Activated CD4-positive, alpha-beta T cell treated with anti-CD3 and anti-CD28 coated beads for 36 hours (primary cell): ENCODE measurements around the gene PSAP. TPM values are rescaled to one million over a fixed set of nuclear protein-coding genes. Genes with fewer than 3 reads are reported as not detected.

Experiments
- ATAC-seq: fragments of 200-7000 bp; cut with Tn5 transposase; one replicate; pipeline ENCODE4 v1.10.0; 2021; ENCODE audit warnings: mild to moderate bottlenecking, moderate library complexity
- CTCF ChIA-PET: fragments of 350-600 bp; sonication (Branson Sonifier 250); formaldehyde crosslinking; loops from one replicate; lab custom pipeline; 2021; ENCODE audit warnings: antibody characterized with exemption; lab: Charles Lee
- POLR2A ChIA-PET: fragments of 350-600 bp; sonication (Branson Sonifier 250); formaldehyde crosslinking; loops from one replicate; lab custom pipeline; 2021; ENCODE audit warnings: antibody characterized with exemption, inconsistent platforms; lab: Charles Lee
- DNase-seq: peaks from one replicate; pipeline ENCODE4 v3.0.0-alpha.2; 2020
- H3K27ac Mint-ChIP-seq: one replicate; pipeline ENCODE4 v1.8.0; 2021; ENCODE audit warnings: mixed read lengths
- H3K27me3 Mint-ChIP-seq: one replicate; pipeline ENCODE4 v1.8.0; 2021; ENCODE audit warnings: mixed read lengths
- H3K36me3 Mint-ChIP-seq: one replicate; pipeline ENCODE4 v1.8.0; 2021; ENCODE audit warnings: low read depth, mixed read lengths
- H3K4me1 Mint-ChIP-seq: one replicate; pipeline ENCODE4 v1.8.0; 2021; ENCODE audit warnings: mixed read lengths
- H3K4me3 Mint-ChIP-seq: one replicate; pipeline ENCODE4 v1.8.0; 2021; ENCODE audit warnings: mild to moderate bottlenecking, moderate library complexity, mixed read lengths
- H3K9me3 Mint-ChIP-seq: one replicate; pipeline ENCODE4 v1.8.0; 2021; ENCODE audit warnings: low read depth, mixed read lengths
- intact Hi-C, 2 experiments: fragments of 100-400 bp; cut with DNase I in 1 of 2; cut with micrococcal nuclease in 1 of 2; formaldehyde crosslinking; loops; one replicate each; pipeline versions ENCODE4 v1.14.2 to v1.15.1; 2022 to 2024; cut with DNase I, micrococcal nuclease
- microRNA-seq: library from miRNA; unstranded; fragments of <30 nt; microRNA quantifications from one replicate; pipeline ENCODE4 v1.2.0, GENCODE V29; 2021; ENCODE audit warnings: borderline replicate concordance
- total RNA-seq, 2 experiments: library from RNA; stranded (reverse); gene quantifications; one replicate each; pipeline ENCODE4 v1.2.3, GENCODE V29; 2021

The PSAP gene
- total RNA-seq, 2 experiments from 2014 or later: 100 to 109 TPM

GRCh38 chr10:71771204-71771603, 79.8 kb downstream of the PSAP start:
- no peaks in the 10 kb centered on the region for H3K27me3 Mint-ChIP-seq
- ATAC-seq (no peak), DNase-seq (no peak)
- intact Hi-C loops: loop anchor here in 1 of 2 experiments (5.0 to 10.0 kb wide), 2 partner anchors 446 to 524 kb away; partner anchors contain the start of genes ANAPC16 and ASCC1
- H3K27ac Mint-ChIP-seq: peak overlapping the region; percentile 97
- peaks cover 73% of the 10 kb centered on the region for H3K4me1 Mint-ChIP-seq
- H3K4me3 Mint-ChIP-seq: peak overlapping the region; percentile 92
- ChIA-PET CTCF (interaction anchor here (0.7 to 7.7 kb wide), 7 partner anchors 14 to 101 kb away, joined by 3 to 54 read pairs (median 6); no protein-coding TSS in a partner anchor), POLR2A (no interaction called here)
- no peaks in the 10 kb centered on the region for H3K9me3 Mint-ChIP-seq
- peaks cover 50% of the 10 kb centered on the region for H3K36me3 Mint-ChIP-seq

- POLR2A ChIA-PET: no interaction called here
- H3K27ac Mint-ChIP-seq: peak overlapping the region; percentile 97
- no peaks in the 10 kb centered on the region for H3K9me3 Mint-ChIP-seq
- intact Hi-C loops: loop anchor here in 1 of 2 experiments (5.0 to 10.0 kb wide), 2 partner anchors 447 to 524 kb away; partner anchors contain the start of genes ANAPC16 and ASCC1
- peaks cover 53% of the 10 kb centered on the region for H3K36me3 Mint-ChIP-seq
- ATAC-seq (no peak), DNase-seq (no peak)
- H3K27me3 Mint-ChIP-seq: no peaks in the 10 kb centered on the region
- H3K4me3 Mint-ChIP-seq: peak overlapping the region; percentile 92
- CTCF ChIA-PET: interaction anchor here (0.7 to 7.7 kb wide), 4 partner anchors 14 to 101 kb away, joined by 3 to 54 read pairs (median 22); no protein-coding TSS in a partner anchor
- H3K4me1 Mint-ChIP-seq: peaks cover 72% of the 10 kb centered on the region
These were observed 80.3 kb downstream of the PSAP start for GRCh38 chr10:71770789-71771188.

- POLR2A ChIA-PET: no interaction called here
- ATAC-seq (no peak), DNase-seq (no peak)
- H3K27me3 Mint-ChIP-seq: no peaks in the 10 kb centered on the region
- no peaks in the 10 kb centered on the region for H3K9me3 Mint-ChIP-seq
- H3K4me3 Mint-ChIP-seq: peak overlapping the region; percentile 92
- H3K36me3 Mint-ChIP-seq: peaks cover 56% of the 10 kb centered on the region
- CTCF ChIA-PET: interaction anchor here (1.2 to 7.7 kb wide), 4 partner anchors 14 to 73 kb away, joined by 4 to 54 read pairs (median 24); no protein-coding TSS in a partner anchor
- intact Hi-C loops: loop anchor here in 1 of 2 experiments (5.0 to 10.0 kb wide), 2 partner anchors 447 to 525 kb away; partner anchors contain the start of genes ANAPC16 and ASCC1
- peaks cover 72% of the 10 kb centered on the region for H3K4me1 Mint-ChIP-seq
- H3K27ac Mint-ChIP-seq: peak overlapping the region; percentile 97
These were observed 80.8 kb downstream of the PSAP start for GRCh38 chr10:71770255-71770654.

GRCh38 chr10:71769279-71769823, 81.7 kb downstream of the PSAP start:
- no peaks in the 10 kb centered on the region for H3K9me3 Mint-ChIP-seq
- H3K27me3 Mint-ChIP-seq: no peaks in the 10 kb centered on the region
- intact Hi-C loops: loop anchor here (1.0 to 5.0 kb wide), 6 partner anchors 12 to 553 kb away; partner anchors contain the start of gene PSAP (in 1 of the 2)
- peak overlapping the region; percentile 92 for H3K4me3 Mint-ChIP-seq
- no peak for DNase-seq
- H3K36me3 Mint-ChIP-seq: peaks cover 60% of the 10 kb centered on the region
- CTCF ChIA-PET: interaction anchor here (0.6 to 7.7 kb wide), 12 partner anchors 13 to 1623 kb away, joined by 3 to 54 read pairs (median 4); partner anchors contain the start of gene TYSND1
- peak overlapping the region; percentile 97 for H3K27ac Mint-ChIP-seq
- H3K4me1 Mint-ChIP-seq: peaks cover 76% of the 10 kb centered on the region
- peak; percentile 4 for ATAC-seq
- POLR2A ChIA-PET: interaction anchor here (0.7 to 1.9 kb wide), 6 partner anchors 12 to 63 kb away, joined by 3 to 14 read pairs (median 5); no protein-coding TSS in a partner anchor

- no peak for ATAC-seq
- no peak for DNase-seq
- Mint-ChIP-seq H3K27ac (peak overlapping the region; percentile 92), H3K4me3 (peak overlapping the region; percentile 56), H3K4me1 (peaks cover 81% of the 10 kb centered on the region), H3K9me3 (no peaks in the 10 kb centered on the region), H3K36me3 (peaks cover 65% of the 10 kb centered on the region), H3K27me3 (no peaks in the 10 kb centered on the region)
- CTCF ChIA-PET: interaction anchor here (0.6 to 6.5 kb wide), 9 partner anchors 11 to 308 kb away, joined by 3 to 41 read pairs (median 4); partner anchors contain the start of gene C10orf105
- intact Hi-C loops: loop anchor here (1.0 to 5.0 kb wide), 3 partner anchors 10 to 555 kb away; no protein-coding TSS in a partner anchor
- POLR2A ChIA-PET: interaction anchor here (1.1 to 1.9 kb wide), 2 partner anchors 10 to 41 kb away, joined by 4 to 14 read pairs; no protein-coding TSS in a partner anchor
These were observed 83.5 kb downstream of the PSAP start for GRCh38 chr10:71767420-71768035.

- intact Hi-C loops: loop anchor here in 1 of 2 experiments (5.0 kb wide), 1 partner anchor 555 kb away; no protein-coding TSS in a partner anchor
- DNase-seq (no peak), ATAC-seq (no peak)
- Mint-ChIP-seq H3K9me3 (no peaks in the 10 kb centered on the region), H3K4me3 (no peak overlapping the region), H3K27me3 (no peaks in the 10 kb centered on the region), H3K4me1 (peaks cover 84% of the 10 kb centered on the region), H3K27ac (peak overlapping the region; percentile 92), H3K36me3 (peaks cover 59% of the 10 kb centered on the region)
- CTCF ChIA-PET: interaction anchor here (0.6 to 6.5 kb wide), 9 partner anchors 10 to 309 kb away, joined by 3 to 41 read pairs (median 4); no protein-coding TSS in a partner anchor
- POLR2A ChIA-PET: interaction anchor here (0.8 to 1.1 kb wide), 2 partner anchors 9 to 40 kb away, joined by 4 read pairs; no protein-coding TSS in a partner anchor
These were observed 84.2 kb downstream of the PSAP start for GRCh38 chr10:71766717-71767419.

Small RNA genes within 50 kb of the gene (microRNA-seq; reads per million reads assigned to microRNA genes)
- gene MIR7152: not detected

Other genes with a start within 250 kb of the PSAP start
- under 1 TPM; 0.34 to 0.40 TPM for gene C10orf105, start 131.5 kb downstream of the PSAP start, total RNA-seq
- 100 to 1,000 TPM in 1 of 2 experiments, 10 to 100 TPM in 1; 78.2 to 104 TPM for gene VSIR, start 77.7 kb downstream of the PSAP start, total RNA-seq
- under 1 TPM; 0.46 to 0.47 TPM for gene CHST3, start 113.1 kb upstream of the PSAP start, total RNA-seq
- 100 to 1,000 TPM; 158 to 165 TPM for gene SPOCK2, start 237.3 kb upstream of the PSAP start, total RNA-seq